SK-N-SH treated with all-trans-retinoic acid at 6 μM for 48 hours (cell line): ENCODE measurements around the gene KCNK3.

Experiments
- ATAC-seq: fragments of 200-7000 bp; cut with Tn5 transposase; 3 replicates; pipeline ENCODE4 v1.9.1; 2020; ENCODE audit warnings: mild to moderate bottlenecking, moderate library complexity
- ARNTL ChIP-seq: fragments of 450-650 bp; formaldehyde crosslinking; IDR thresholded peaks from 2 replicates; pipeline ENCODE4 v1.5.0; 2020; ENCODE audit warnings: low read depth, mild to moderate bottlenecking, moderate library complexity, borderline replicate concordance
- BACH2 ChIP-seq: fragments of 250-450 bp; sonication (Bioruptor Pico); IDR thresholded peaks from 2 replicates; pipeline ENCODE4 v1.9.0; 2021; ENCODE audit warnings: mild to moderate bottlenecking, borderline replicate concordance
- CSDC2 ChIP-seq: fragments of 250-450 bp; sonication (Bioruptor Pico); IDR thresholded peaks from 2 replicates; pipeline ENCODE4 v1.5.0; 2020; ENCODE audit warnings: mild to moderate bottlenecking, moderate library complexity
- ESRRG ChIP-seq: fragments of 250-450 bp; sonication (Bioruptor Pico); IDR thresholded peaks from 2 replicates; pipeline ENCODE4 v1.6.1; 2021; ENCODE audit warnings: mild to moderate bottlenecking
- GLIS3 ChIP-seq: fragments of 250-450 bp; sonication (Bioruptor Pico); IDR thresholded peaks from 2 replicates; pipeline ENCODE4 v1.5.0; 2020; ENCODE audit warnings: mild to moderate bottlenecking, moderate library complexity
- ISL1 ChIP-seq: fragments of 250-450 bp; sonication (Bioruptor Pico); IDR thresholded peaks from 2 replicates; pipeline ENCODE4 v2.1.2; 2022; ENCODE audit warnings: mild to moderate bottlenecking, moderate library complexity
- PPARA ChIP-seq: fragments of 250-450 bp; sonication (Bioruptor Pico); IDR thresholded peaks from 2 replicates; pipeline ENCODE4 v1.5.0; 2020; ENCODE audit warnings: mild to moderate bottlenecking, borderline replicate concordance
- RARB ChIP-seq: fragments of 250-450 bp; sonication (Bioruptor Pico); IDR thresholded peaks from 2 replicates; pipeline ENCODE4 v1.8.0; 2021; ENCODE audit warnings: mild to moderate bottlenecking, moderate library complexity
- SNAI2 ChIP-seq: fragments of 250-450 bp; sonication (Bioruptor Pico); IDR thresholded peaks from 2 replicates; pipeline ENCODE4 v1.5.0; 2020; ENCODE audit warnings: mild to moderate bottlenecking, moderate library complexity
- TCF4 ChIP-seq: fragments of 250-450 bp; sonication (Bioruptor Pico); IDR thresholded peaks from 2 replicates; pipeline ENCODE4 v1.8.0; 2021; ENCODE audit warnings: mild to moderate bottlenecking, moderate library complexity, borderline replicate concordance
- TOX ChIP-seq: fragments of 250-450 bp; sonication (Bioruptor Pico); IDR thresholded peaks from 2 replicates; pipeline ENCODE4 v1.8.0; 2021; ENCODE audit warnings: mild to moderate bottlenecking, moderate library complexity, borderline replicate concordance
- ZC3H10 ChIP-seq: fragments of 250-450 bp; sonication (Bioruptor Pico); IDR thresholded peaks from 2 replicates; pipeline ENCODE4 v1.5.1; 2021; ENCODE audit warnings: mild to moderate bottlenecking, moderate library complexity
- ZFP3 ChIP-seq: fragments of 250-450 bp; sonication (Bioruptor Pico); IDR thresholded peaks from 2 replicates; pipeline ENCODE4 v1.5.0; 2020; ENCODE audit warnings: mild to moderate bottlenecking, moderate library complexity
- ZFP30 ChIP-seq: fragments of 450-650 bp; formaldehyde crosslinking; IDR thresholded peaks from 2 replicates; pipeline ENCODE4 v1.5.0; 2022; ENCODE audit warnings: mild to moderate bottlenecking, moderate library complexity
- ZNF565 ChIP-seq: fragments of 450-650 bp; formaldehyde crosslinking; conservative IDR thresholded peaks from 2 replicates; pipeline ENCODE4 v1.5.0; 2020; ENCODE audit warnings: low read depth, mild to moderate bottlenecking, moderate library complexity
- ZNF70 ChIP-seq: fragments of 450-650 bp; formaldehyde crosslinking; IDR thresholded peaks from 2 replicates; pipeline ENCODE4 v1.5.0; 2020; ENCODE audit warnings: mild to moderate bottlenecking, moderate library complexity
- ZNF8 ChIP-seq: fragments of 450-650 bp; formaldehyde crosslinking; IDR thresholded peaks from 2 replicates; pipeline ENCODE4 v1.5.0; 2020; ENCODE audit warnings: mild to moderate bottlenecking, moderate library complexity
- TF ChIP-seq, protein P1 (sequence below): fragments of 250-450 bp; sonication (Bioruptor Pico); IDR thresholded peaks from 2 replicates; pipeline ENCODE4 v1.5.1; 2020; ENCODE audit warnings: low read depth, mild to moderate bottlenecking, moderate library complexity
- TF ChIP-seq, protein P2 (sequence below): fragments of 250-450 bp; sonication (Bioruptor Pico); IDR thresholded peaks from 2 replicates; pipeline ENCODE4 v1.8.0; 2020; ENCODE audit warnings: mild to moderate bottlenecking, moderate library complexity, borderline replicate concordance
- TF ChIP-seq, protein P3 (sequence below): fragments of 250-450 bp; sonication (Bioruptor Pico); IDR thresholded peaks from 2 replicates; pipeline ENCODE4 v1.5.0; 2020; ENCODE audit warnings: mild to moderate bottlenecking, moderate library complexity
- TF ChIP-seq, protein P4 (sequence below): fragments of 250-450 bp; sonication (Bioruptor Pico); IDR thresholded peaks from 2 replicates; pipeline ENCODE4 v1.5.1; 2021; ENCODE audit warnings: mild to moderate bottlenecking, moderate library complexity

Gene KCNK3

DNA sequence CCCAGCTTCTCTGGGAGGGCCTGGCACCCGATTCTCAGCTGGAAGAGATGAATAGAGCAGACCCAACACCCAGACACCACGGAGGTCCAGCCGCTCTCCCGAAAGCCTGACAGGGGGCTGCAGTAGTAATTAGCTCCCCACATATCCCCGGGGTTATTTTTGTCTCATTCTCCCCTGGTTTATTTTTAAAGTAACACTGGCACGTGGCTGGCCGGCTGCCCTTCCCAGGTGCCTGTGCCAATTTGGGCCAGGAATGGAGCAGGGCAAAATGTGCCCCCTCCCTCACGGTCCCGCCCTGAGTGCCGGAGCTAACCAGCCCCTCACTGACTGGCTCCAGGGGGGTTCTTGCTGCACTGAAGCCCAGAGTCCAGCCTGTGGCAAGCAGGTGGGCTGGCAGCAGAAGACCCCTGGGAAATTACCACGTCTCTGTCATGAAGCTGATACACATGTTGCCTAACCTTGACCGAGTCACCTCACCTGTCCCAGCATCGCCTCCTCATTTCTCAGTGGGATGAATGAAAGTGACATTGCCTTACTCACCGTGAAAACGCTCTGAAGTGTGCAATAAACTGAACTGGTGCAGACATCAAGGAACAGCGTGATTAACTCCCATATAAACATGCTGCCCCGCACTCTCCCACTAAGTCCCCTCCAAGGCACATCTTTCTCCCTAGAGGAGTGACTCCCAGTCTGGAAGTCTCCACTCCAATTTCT lies 18.4 kb downstream of the KCNK3 start (continued):
- TF ChIP-seq, protein P1, sequence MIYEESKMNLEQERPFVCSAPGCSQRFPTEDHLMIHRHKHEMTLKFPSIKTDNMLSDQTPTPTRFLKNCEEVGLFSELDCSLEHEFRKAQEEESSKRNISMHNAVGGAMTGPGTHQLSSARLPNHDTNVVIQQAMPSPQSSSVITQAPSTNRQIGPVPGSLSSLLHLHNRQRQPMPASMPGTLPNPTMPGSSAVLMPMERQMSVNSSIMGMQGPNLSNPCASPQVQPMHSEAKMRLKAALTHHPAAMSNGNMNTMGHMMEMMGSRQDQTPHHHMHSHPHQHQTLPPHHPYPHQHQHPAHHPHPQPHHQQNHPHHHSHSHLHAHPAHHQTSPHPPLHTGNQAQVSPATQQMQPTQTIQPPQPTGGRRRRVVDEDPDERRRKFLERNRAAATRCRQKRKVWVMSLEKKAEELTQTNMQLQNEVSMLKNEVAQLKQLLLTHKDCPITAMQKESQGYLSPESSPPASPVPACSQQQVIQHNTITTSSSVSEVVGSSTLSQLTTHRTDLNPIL (CRISPR knock-in tag): no peak
- TF ChIP-seq ZFP3 (CRISPR knock-in tag) (no peak), SNAI2 (CRISPR knock-in tag) (no peak), TCF4 (CRISPR knock-in tag) (no peak)

DNA sequence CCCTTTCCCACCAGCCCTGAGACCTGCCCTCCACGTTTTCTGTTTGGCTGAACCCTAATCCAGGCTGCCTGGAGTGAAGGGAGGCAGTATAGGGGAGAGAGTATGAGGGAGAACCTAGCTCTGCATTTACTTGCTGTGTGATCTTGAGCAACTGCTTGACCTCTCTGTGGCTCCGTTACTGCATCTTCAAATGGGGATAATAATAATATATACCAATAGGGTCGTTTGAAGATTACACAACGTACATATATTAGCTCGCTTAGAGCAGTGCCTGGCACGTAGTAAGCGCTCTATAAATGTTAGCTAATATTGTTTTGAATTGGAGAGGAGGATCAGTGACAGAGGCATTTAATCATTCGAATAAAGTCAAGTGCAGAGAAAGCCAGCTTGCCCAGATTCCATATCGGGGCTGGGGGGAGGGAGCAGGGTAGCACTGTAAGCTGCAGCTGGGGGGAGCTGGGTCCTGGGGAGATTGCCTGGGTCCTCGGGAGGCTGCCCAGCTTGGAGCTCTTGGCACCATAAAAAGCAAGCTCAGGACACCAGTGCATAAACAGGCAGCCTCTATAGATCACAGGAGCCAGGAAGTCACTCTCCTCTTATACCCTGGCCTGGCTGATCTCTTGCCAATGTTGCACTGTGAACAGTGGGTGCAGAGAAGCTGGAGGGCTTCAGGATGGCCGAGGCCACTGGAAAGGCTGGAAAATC lies 19.1 kb downstream of the KCNK3 start:
- no peak for TF ChIP-seq ZNF565 (CRISPR knock-in tag)
- TF ChIP-seq ESRRG: no peak
- TF ChIP-seq PPARA (CRISPR knock-in tag): no peak
- TF ChIP-seq, protein P2, sequence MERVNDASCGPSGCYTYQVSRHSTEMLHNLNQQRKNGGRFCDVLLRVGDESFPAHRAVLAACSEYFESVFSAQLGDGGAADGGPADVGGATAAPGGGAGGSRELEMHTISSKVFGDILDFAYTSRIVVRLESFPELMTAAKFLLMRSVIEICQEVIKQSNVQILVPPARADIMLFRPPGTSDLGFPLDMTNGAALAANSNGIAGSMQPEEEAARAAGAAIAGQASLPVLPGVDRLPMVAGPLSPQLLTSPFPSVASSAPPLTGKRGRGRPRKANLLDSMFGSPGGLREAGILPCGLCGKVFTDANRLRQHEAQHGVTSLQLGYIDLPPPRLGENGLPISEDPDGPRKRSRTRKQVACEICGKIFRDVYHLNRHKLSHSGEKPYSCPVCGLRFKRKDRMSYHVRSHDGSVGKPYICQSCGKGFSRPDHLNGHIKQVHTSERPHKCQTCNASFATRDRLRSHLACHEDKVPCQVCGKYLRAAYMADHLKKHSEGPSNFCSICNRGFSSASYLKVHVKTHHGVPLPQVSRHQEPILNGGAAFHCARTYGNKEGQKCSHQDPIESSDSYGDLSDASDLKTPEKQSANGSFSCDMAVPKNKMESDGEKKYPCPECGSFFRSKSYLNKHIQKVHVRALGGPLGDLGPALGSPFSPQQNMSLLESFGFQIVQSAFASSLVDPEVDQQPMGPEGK (CRISPR knock-in tag): no peak
- no peak for TF ChIP-seq ZFP30 (CRISPR knock-in tag)
- TF ChIP-seq ZC3H10 (CRISPR knock-in tag): no peak
- no peak for TF ChIP-seq SNAI2 (CRISPR knock-in tag)
- no peak for TF ChIP-seq ZNF70
- TF ChIP-seq TCF4 (CRISPR knock-in tag): no peak
- no peak for TF ChIP-seq BACH2
- TF ChIP-seq, protein P3, sequence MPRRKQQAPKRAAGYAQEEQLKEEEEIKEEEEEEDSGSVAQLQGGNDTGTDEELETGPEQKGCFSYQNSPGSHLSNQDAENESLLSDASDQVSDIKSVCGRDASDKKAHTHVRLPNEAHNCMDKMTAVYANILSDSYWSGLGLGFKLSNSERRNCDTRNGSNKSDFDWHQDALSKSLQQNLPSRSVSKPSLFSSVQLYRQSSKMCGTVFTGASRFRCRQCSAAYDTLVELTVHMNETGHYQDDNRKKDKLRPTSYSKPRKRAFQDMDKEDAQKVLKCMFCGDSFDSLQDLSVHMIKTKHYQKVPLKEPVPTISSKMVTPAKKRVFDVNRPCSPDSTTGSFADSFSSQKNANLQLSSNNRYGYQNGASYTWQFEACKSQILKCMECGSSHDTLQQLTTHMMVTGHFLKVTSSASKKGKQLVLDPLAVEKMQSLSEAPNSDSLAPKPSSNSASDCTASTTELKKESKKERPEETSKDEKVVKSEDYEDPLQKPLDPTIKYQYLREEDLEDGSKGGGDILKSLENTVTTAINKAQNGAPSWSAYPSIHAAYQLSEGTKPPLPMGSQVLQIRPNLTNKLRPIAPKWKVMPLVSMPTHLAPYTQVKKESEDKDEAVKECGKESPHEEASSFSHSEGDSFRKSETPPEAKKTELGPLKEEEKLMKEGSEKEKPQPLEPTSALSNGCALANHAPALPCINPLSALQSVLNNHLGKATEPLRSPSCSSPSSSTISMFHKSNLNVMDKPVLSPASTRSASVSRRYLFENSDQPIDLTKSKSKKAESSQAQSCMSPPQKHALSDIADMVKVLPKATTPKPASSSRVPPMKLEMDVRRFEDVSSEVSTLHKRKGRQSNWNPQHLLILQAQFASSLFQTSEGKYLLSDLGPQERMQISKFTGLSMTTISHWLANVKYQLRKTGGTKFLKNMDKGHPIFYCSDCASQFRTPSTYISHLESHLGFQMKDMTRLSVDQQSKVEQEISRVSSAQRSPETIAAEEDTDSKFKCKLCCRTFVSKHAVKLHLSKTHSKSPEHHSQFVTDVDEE (CRISPR knock-in tag): no peak
- TF ChIP-seq CSDC2 (CRISPR knock-in tag): no peak
- TF ChIP-seq, protein P4, sequence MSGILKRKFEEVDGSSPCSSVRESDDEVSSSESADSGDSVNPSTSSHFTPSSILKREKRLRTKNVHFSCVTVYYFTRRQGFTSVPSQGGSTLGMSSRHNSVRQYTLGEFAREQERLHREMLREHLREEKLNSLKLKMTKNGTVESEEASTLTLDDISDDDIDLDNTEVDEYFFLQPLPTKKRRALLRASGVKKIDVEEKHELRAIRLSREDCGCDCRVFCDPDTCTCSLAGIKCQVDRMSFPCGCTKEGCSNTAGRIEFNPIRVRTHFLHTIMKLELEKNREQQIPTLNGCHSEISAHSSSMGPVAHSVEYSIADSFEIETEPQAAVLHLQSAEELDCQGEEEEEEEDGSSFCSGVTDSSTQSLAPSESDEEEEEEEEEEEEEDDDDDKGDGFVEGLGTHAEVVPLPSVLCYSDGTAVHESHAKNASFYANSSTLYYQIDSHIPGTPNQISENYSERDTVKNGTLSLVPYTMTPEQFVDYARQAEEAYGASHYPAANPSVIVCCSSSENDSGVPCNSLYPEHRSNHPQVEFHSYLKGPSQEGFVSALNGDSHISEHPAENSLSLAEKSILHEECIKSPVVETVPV (CRISPR knock-in tag): no peak
- TF ChIP-seq ARNTL (CRISPR knock-in tag): no peak
- TF ChIP-seq TOX (CRISPR knock-in tag): no peak
- TF ChIP-seq ZNF8 (CRISPR knock-in tag): no peak
- no peak for TF ChIP-seq GLIS3
- no peak for TF ChIP-seq RARB (CRISPR knock-in tag)
- no peak for TF ChIP-seq ISL1
- peak; percentile 18; the same call in 2 of the 3 replicates for ATAC-seq

DNA sequence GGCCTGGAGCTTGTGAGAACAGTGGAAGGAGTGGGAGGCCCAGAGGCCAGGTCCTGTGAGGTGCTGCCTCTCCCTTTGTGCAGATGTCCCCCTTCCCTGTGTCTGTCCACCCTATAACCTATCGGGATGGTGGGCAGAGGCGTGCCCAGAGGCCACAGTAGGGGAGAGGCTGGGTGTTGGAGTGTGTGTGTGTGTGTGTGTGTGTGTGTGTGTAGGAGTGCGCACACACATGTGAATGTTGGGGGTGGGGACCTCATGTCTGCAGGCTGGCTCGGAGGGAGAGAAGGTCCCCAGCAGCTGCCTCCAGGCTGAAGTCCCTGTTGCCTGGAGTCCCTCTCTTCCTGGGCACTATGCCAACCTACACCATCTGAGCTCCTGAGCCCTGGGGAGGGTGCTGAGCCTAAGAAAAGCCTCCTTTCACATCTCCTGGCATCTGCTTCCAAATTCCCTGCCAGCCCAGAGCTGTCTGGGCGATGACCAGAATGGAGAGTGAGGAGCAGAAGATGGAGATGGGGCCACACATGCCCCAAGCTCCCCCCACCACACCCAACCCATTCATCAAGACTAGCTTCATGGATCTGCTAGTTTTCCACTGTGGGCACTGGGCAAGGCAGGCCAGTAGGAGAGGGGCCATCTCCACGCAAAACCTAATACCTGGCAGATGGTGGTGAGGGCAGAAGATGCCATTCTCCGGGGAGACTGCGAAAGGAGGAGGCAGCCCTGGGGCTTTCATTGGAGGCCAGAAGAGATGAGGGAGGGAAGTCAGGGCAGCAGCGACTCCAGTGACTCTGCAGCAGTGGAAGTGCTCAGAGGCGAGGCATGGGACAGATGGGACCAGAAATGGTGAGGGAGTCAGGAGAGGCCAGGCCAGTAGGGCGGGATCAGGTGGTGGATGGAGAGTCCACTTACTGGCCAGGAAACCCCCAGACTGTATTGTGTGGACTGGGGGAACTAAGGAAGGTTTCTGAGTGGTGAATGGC lies 20.3 kb downstream of the KCNK3 start:
- peak; percentile 25; the same call in 1 of the 3 replicates for ATAC-seq
- TF ChIP-seq, protein P4 (CRISPR knock-in tag): no peak
- TF ChIP-seq, protein P3 (CRISPR knock-in tag): no peak
- peak; percentile 34; the same call in 1 of the 2 replicates for TF ChIP-seq TCF4 (CRISPR knock-in tag)
- TF ChIP-seq ZC3H10 (CRISPR knock-in tag): no peak
- TF ChIP-seq ZFP3 (CRISPR knock-in tag): peak; percentile 53; the same call in 1 of the 2 replicates
